ENCODE measurements around the gene S100A10.

- TF ChIP-seq CTCF (conservative IDR thresholded peaks at IDR 0.05; ENCODE audit: low read depth, low read length) (no peak), EZH2 (IDR thresholded peaks at IDR 0.05; ENCODE audit: low read length, unreplicated experiment) (no peak), EZH2phosphoT487 (IDR thresholded peaks at IDR 0.05; ENCODE audit: borderline replicate concordance, low read length) (no peak)
Measured at GRCh38 chr1:151970626-151971025, 23.0 kb downstream of the S100A10 start.

Measured in PC-3 (cell line).